ENCODE results near the gene MMP11. TPM values are rescaled to one million over a fixed set of nuclear protein-coding genes. Genes with fewer than 3 reads are reported as not detected.
A peak's percentile ranks its signal among the peaks of the same experiment; 100 is the strongest.

Gene MMP11
- total RNA-seq, 3 donors from 2014 or later, result 2.0 to 6.3 (median 4.0) TPM

- intact Hi-C loops (cut with DNase I, micrococcal nuclease), result no loop called here
- no peaks in the 10 kb centered on the region for H3K4me1 ChIP-seq (ENCODE audit: low read depth)
- no peak for TF ChIP-seq CTCF (IDR thresholded peaks at IDR 0.05)
- ATAC-seq, result no peak
- peaks cover 7% of the 10 kb centered on the region for H3K36me3 ChIP-seq (ENCODE audit: low read depth)
- H3K9me3 ChIP-seq, result no peaks in the 10 kb centered on the region
- peak in 1 of 3 donors; percentile 40 for DNase-seq
- H3K4me3 ChIP-seq, result no peak overlapping the region
These were observed 49.5 kb downstream of the MMP11 start for GRCh38 chr22:23822101-23822671.

GRCh38 chr22:23823331-23823791 is 50.7 kb downstream of the MMP11 start:
- intact Hi-C loops (cut with DNase I, micrococcal nuclease), result no loop called here
- Histone ChIP-seq H3K9me3 (no peaks in the 10 kb centered on the region), H3K36me3 (ENCODE audit: low read depth) (peaks cover 7% of the 10 kb centered on the region), H3K4me3 (no peak overlapping the region), H3K4me1 (ENCODE audit: low read depth) (no peaks in the 10 kb centered on the region)
- peak in 1 of 3 donors; percentile 26 for DNase-seq
- no peak for TF ChIP-seq CTCF (IDR thresholded peaks at IDR 0.05)
- no peak for ATAC-seq

- no peak for TF ChIP-seq CTCF (IDR thresholded peaks at IDR 0.05)
- Histone ChIP-seq H3K4me3 (no peak overlapping the region), H3K4me1 (ENCODE audit: low read depth) (no peaks in the 10 kb centered on the region), H3K9me3 (no peaks in the 10 kb centered on the region), H3K36me3 (ENCODE audit: low read depth) (no peaks in the 10 kb centered on the region)
- intact Hi-C loops (cut with DNase I, micrococcal nuclease), result no loop called here
- ATAC-seq (no peak), DNase-seq (peak in 1 of 3 donors; percentile 25)
These were observed 52.0 kb downstream of the MMP11 start for GRCh38 chr22:23824476-23825245.

GRCh38 chr22:23825246-23825905 is 52.7 kb downstream of the MMP11 start:
- TF ChIP-seq CTCF (IDR thresholded peaks at IDR 0.05), result no peak
- no peaks in the 10 kb centered on the region for H3K9me3 ChIP-seq
- ATAC-seq (no peak), DNase-seq (peak in 2 of 3 donors; percentile 3 to 7)
- H3K36me3 ChIP-seq (ENCODE audit: low read depth), result no peaks in the 10 kb centered on the region
- no peaks in the 10 kb centered on the region for H3K4me1 ChIP-seq (ENCODE audit: low read depth)
- H3K4me3 ChIP-seq, result no peak overlapping the region
- intact Hi-C loops (cut with DNase I, micrococcal nuclease), result no loop called here

GRCh38 chr22:23826510-23827350 is 54.1 kb downstream of the MMP11 start:
- no peak for TF ChIP-seq CTCF (IDR thresholded peaks at IDR 0.05)
- no peaks in the 10 kb centered on the region for H3K9me3 ChIP-seq
- DNase-seq, result peak in 2 of 3 donors; percentile 16 to 43
- H3K4me3 ChIP-seq, result no peak overlapping the region
- no peak for ATAC-seq
- H3K36me3 ChIP-seq (ENCODE audit: low read depth), result no peaks in the 10 kb centered on the region
- H3K4me1 ChIP-seq (ENCODE audit: low read depth), result no peaks in the 10 kb centered on the region
- intact Hi-C loops (cut with DNase I, micrococcal nuclease), result no loop called here
